HepG2 (cell line): ENCODE data around the gene STK39. TPM values are rescaled to one million over a fixed set of nuclear protein-coding genes. Genes with fewer than 3 reads are reported as not detected.

Experiments
- ATAC-seq: fragments of 200-7000 bp; cut with Tn5 transposase; 3 replicates; pipeline ENCODE4 v1.9.1; 2020; ENCODE audit warnings: mild to moderate bottlenecking, moderate library complexity
- BruUV-seq: library from RNA; stranded (reverse); fragments of 400-500 nt; replicated peaks from 2 replicates; lab custom pipeline; 2021; lab: Mats Ljungman, UMichigan
- CTCF ChIA-PET: fragments of 300-600 bp; formaldehyde crosslinking; extraction: SDS; loops from one replicate; lab custom pipeline; 2021; ENCODE audit warnings: low total read pairs, inconsistent platforms, low intra/inter-chr PET ratio; lab: Yijun Ruan, JAX
- POLR2A ChIA-PET: fragments of 350-600 bp; sonication (Branson Sonifier 250); formaldehyde crosslinking; loops from one replicate; lab custom pipeline; 2020; ENCODE audit warnings: antibody characterized with exemption, inconsistent platforms; lab: Yijun Ruan, JAX
- DNase-seq: peaks from one replicate; pipeline ENCODE4 v3.0.0-alpha.2; 2015; ENCODE audit warnings: low spot score
- FAIRE-seq: peaks from 3 replicates; lab custom pipeline; 2011; peaks lifted over from hg19 to GRCh38; lab: Jason Lieb, UNC
- H2AFZ ChIP-seq: one replicate; pipeline ENCODE4 v1.6.1; 2011; ENCODE audit warnings: low read length, inconsistent platforms
- H3K27ac ChIP-seq: fragments of 300-600 bp; 3 replicates; pipeline ENCODE4 v1.8.0; 2011; ENCODE audit warnings: mixed run types, mild to moderate bottlenecking, mixed read lengths, low read length, inconsistent platforms; ENCODE audit not compliant: insufficient read depth; ENCODE audit errors: extremely low read length
- H3K27me3 ChIP-seq, 2 experiments: fragments of 200-600 bp in 1 of 2; 2 replicates in 1 of 2; 3 replicates in 1 of 2; pipeline versions ENCODE4 v1.6.0 to v1.8.0; 2011; ENCODE audit warnings: low read length in 2 of 2, mild to moderate bottlenecking in 2 of 2, moderate library complexity in 2 of 2, inconsistent platforms in 1 of 2; ENCODE audit not compliant: insufficient read depth in 2 of 2, control insufficient read depth in 1 of 2
- H3K36me3 ChIP-seq, 2 experiments: fragments of 200-600 bp in 1 of 2; replicated peaks in 1 of 2; 2 replicates in 1 of 2; 3 replicates in 1 of 2; pipeline versions ENCODE4 v1.5.1 to v1.8.0; 2011; ENCODE audit warnings: low read length in 2 of 2, inconsistent platforms in 1 of 2; ENCODE audit not compliant: insufficient read depth in 2 of 2, control insufficient read depth in 1 of 2
- H3K4me1 ChIP-seq: 2 replicates; pipeline ENCODE4 v1.5.1; 2012; ENCODE audit warnings: low read length, inconsistent platforms; ENCODE audit not compliant: insufficient read depth
- H3K4me2 ChIP-seq: 2 replicates; pipeline ENCODE4 v1.6.0; 2011; ENCODE audit warnings: low read depth, low read length, inconsistent platforms
- H3K4me3 ChIP-seq, 3 experiments: fragments of 200-600 bp in 1 of 3; sonication (generic), shearing (Covaris generic) in 1 of 3; replicated peaks in 1 of 3; 2 replicates each; pipeline ENCODE4 v1.5.1; 2011 to 2016; ENCODE audit warnings: low read length in 3 of 3, inconsistent platforms in 2 of 3, low read depth in 2 of 3, mild to moderate bottlenecking in 2 of 3, control low read depth in 1 of 3, mixed read lengths in 1 of 3; ENCODE audit not compliant: insufficient read depth in 1 of 3
- H3K79me2 ChIP-seq: one replicate; pipeline ENCODE4 v1.6.1; 2011; ENCODE audit warnings: low read length, inconsistent platforms; ENCODE audit not compliant: insufficient read depth
- H3K9ac ChIP-seq: 2 replicates; pipeline ENCODE4 v1.6.0; 2011; ENCODE audit warnings: mild to moderate bottlenecking, low read depth, low read length, inconsistent platforms; ENCODE audit not compliant: insufficient read depth
- H3K9me3 ChIP-seq: 2 replicates; pipeline ENCODE4 v1.5.1; 2012; ENCODE audit warnings: mild to moderate bottlenecking, low read length
- H4K20me1 ChIP-seq: 2 replicates; pipeline ENCODE4 v1.6.0; 2011; ENCODE audit warnings: inconsistent platforms, mild to moderate bottlenecking, low read length, moderate library complexity; ENCODE audit not compliant: insufficient read depth
- SOX5 ChIP-seq: IDR thresholded peaks from 2 replicates; pipeline ENCODE4 v1.6.1; 2016; ENCODE audit warnings: borderline replicate concordance
- ZNF496 ChIP-seq: sonication (generic); formaldehyde crosslinking; IDR thresholded peaks from 2 replicates; pipeline ENCODE4 v1.8.1; 2023; ENCODE audit warnings: mild to moderate bottlenecking, moderate library complexity, missing genetic modification reagents; ENCODE audit not compliant: insufficient replicate concordance
- ZNF713 ChIP-seq: sonication (generic); formaldehyde crosslinking; IDR thresholded peaks from 2 replicates; pipeline ENCODE4 v1.4.0; 2020; ENCODE audit warnings: mild to moderate bottlenecking, missing genetic modification reagents
- WGBS: methylation state at CpG from one replicate; pipeline ENCODE4 v1.1.6; 2017; ENCODE audit warnings: low lambda C conversion rate; 5-methylcytosine and 5-hydroxymethylcytosine counted together
- in situ Hi-C: cut with HindIII; loops from 2 replicates; pipeline ENCODE4 v1.10.0; 2017; ENCODE audit warnings: low pct_unique_long_range_greater_than_20kb; ENCODE audit not compliant: extremely low pct_ligation_motif_present
- intact Hi-C: fragments of 100-400 bp; cut with micrococcal nuclease; formaldehyde crosslinking; loops from one replicate; pipeline ENCODE4 v1.10.0; 2022; ENCODE audit not compliant: unreplicated experiment
- polyA plus RNA-seq, 8 experiments: library from polyadenylated mRNA; depleted of rRNA in 3 of 8; stranded (reverse) in 7 of 8; unstranded in 1 of 8; fragments of >200 nt; fragmentation: Illumina TruSeq in 4 of 8; extraction: Trizol in 4 of 8; gene quantifications; 2 replicates each; pipeline versions ENCODE4 v1.2.1 to v1.2.3, GENCODE V29; 2011 to 2016; ENCODE audit warnings: low read depth in 4 of 8, missing spikeins in 1 of 8, mixed read lengths in 1 of 8; ENCODE audit not compliant: insufficient read depth in 1 of 8
- total RNA-seq, 5 experiments: library from RNA; depleted of rRNA; stranded (reverse); fragments of >200 nt; fragmentation: Illumina TruSeq; extraction: Trizol; gene quantifications; 2 replicates each; pipeline ENCODE4 v1.2.3, GENCODE V29; 2016; ENCODE audit warnings: low read depth in 1 of 5
- TF ChIP-seq, protein P1 (sequence below): sonication (generic); formaldehyde crosslinking; IDR thresholded peaks from 2 replicates; pipeline ENCODE4 v1.5.1; 2020; ENCODE audit warnings: mild to moderate bottlenecking, missing genetic modification reagents, moderate library complexity

Gene STK39
- total and polyA plus RNA-seq, 2 of the 13 experiments (the other 11 are each of a cell fraction or from before 2014, with no cell fraction given): 27.3 to 38.4 TPM

DNA sequence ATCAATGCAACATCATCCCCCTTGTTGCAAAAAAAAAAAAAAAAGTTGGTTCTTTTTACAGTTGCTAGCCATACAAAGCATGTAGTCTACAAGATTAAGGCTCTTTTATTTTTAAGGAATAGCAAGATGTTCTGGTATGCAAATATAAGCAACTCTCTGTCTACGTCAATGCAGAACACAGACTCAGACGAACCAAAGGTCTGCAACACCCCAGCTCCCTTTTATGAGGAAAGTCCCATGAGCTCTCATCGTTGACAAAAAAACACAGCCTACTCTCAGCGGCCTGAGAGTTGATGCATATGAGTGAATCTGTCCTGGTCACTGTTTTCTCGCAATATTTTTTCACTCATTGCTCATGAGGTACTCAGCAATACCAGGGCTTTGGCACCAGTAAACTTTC is 112.9 kb downstream of the STK39 start:
- Histone ChIP-seq H3K9ac (no peak overlapping the region), H3K27ac (no peak overlapping the region), H3K27me3 (no peaks in the 10 kb centered on the region), H4K20me1 (no peaks in the 10 kb centered on the region), H3K4me2 (no peak overlapping the region), H2AFZ (no peak overlapping the region), H3K4me3 (no peak overlapping the region), H3K4me1 (no peaks in the 10 kb centered on the region), H3K9me3 (no peaks in the 10 kb centered on the region), H3K36me3 (peaks cover 8 to 66% of the 10 kb centered on the region in 2 experiments), H3K79me2 (no peaks in the 10 kb centered on the region)
- BruUV-seq: no TSS peak
- TF ChIP-seq SOX5 (CRISPR knock-in tag) (no peak), ZNF496 (CRISPR knock-in tag) (no peak), ZNF713 (no peak)
- TF ChIP-seq, protein P1, sequence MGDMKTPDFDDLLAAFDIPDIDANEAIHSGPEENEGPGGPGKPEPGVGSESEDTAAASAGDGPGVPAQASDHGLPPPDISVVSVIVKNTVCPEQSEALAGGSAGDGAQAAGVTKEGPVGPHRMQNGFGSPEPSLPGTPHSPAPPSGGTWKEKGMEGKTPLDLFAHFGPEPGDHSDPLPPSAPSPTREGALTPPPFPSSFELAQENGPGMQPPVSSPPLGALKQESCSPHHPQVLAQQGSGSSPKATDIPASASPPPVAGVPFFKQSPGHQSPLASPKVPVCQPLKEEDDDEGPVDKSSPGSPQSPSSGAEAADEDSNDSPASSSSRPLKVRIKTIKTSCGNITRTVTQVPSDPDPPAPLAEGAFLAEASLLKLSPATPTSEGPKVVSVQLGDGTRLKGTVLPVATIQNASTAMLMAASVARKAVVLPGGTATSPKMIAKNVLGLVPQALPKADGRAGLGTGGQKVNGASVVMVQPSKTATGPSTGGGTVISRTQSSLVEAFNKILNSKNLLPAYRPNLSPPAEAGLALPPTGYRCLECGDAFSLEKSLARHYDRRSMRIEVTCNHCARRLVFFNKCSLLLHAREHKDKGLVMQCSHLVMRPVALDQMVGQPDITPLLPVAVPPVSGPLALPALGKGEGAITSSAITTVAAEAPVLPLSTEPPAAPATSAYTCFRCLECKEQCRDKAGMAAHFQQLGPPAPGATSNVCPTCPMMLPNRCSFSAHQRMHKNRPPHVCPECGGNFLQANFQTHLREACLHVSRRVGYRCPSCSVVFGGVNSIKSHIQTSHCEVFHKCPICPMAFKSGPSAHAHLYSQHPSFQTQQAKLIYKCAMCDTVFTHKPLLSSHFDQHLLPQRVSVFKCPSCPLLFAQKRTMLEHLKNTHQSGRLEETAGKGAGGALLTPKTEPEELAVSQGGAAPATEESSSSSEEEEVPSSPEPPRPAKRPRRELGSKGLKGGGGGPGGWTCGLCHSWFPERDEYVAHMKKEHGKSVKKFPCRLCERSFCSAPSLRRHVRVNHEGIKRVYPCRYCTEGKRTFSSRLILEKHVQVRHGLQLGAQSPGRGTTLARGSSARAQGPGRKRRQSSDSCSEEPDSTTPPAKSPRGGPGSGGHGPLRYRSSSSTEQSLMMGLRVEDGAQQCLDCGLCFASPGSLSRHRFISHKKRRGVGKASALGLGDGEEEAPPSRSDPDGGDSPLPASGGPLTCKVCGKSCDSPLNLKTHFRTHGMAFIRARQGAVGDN (CRISPR knock-in tag): no peak
- ChIA-PET CTCF (no interaction called here), POLR2A (no interaction called here)
- DNase-seq (no peak), FAIRE-seq (no peak), ATAC-seq (no peak)
- in situ Hi-C loops (loop anchor here (25.0 kb wide), 1 partner anchor 778 kb away; the partner anchor contains the start of gene G6PC2), intact Hi-C loops (no loop called here)
- 94% methylated on average over 5 of the region's 5 CpGs for WGBS
